K562 (cell line): ENCODE measurements around the gene TMEM139. TPM values are rescaled to one million over a fixed set of nuclear protein-coding genes. Genes with fewer than 3 reads are reported as not detected.
A peak's percentile ranks its signal among the peaks of the same experiment; 100 is the strongest.

Source experiments
- CCAR2 ChIP-seq: fragments of 200-400 bp; formaldehyde crosslinking; IDR thresholded peaks from 2 replicates; pipeline ENCODE4 v1.6.1; 2017; ENCODE audit warnings: mild to moderate bottlenecking, low read depth, low read length
- CTBP1 ChIP-seq: fragments of 450-650 bp; IDR thresholded peaks from 2 replicates; pipeline ENCODE4 v1.6.1; 2016; ENCODE audit warnings: borderline replicate concordance
- CUX1 ChIP-seq: fragments of 200-800 bp; sonication (Bioruptor generic); IDR thresholded peaks from 2 replicates; pipeline ENCODE4 v1.6.1; 2016; ENCODE audit warnings: missing genetic modification characterization, missing compliant biosample characterization
- DEAF1 ChIP-seq: fragments of 450-650 bp; formaldehyde crosslinking; IDR thresholded peaks from 2 replicates; pipeline ENCODE4 v1.4.0; 2020; ENCODE audit warnings: mild to moderate bottlenecking, moderate library complexity
- NR2C1 ChIP-seq, 2 experiments: fragments of 450-650 bp; IDR thresholded peaks; 2 replicates each; pipeline ENCODE4 v1.6.1; 2017; ENCODE audit warnings: mild to moderate bottlenecking in 2 of 2, antibody characterized with exemption in 1 of 2, inconsistent platforms in 1 of 2, missing compliant biosample characterization in 1 of 2, missing genetic modification characterization in 1 of 2
- OTX1 ChIP-seq: fragments of 450-650 bp; formaldehyde crosslinking; IDR thresholded peaks from 2 replicates; pipeline ENCODE4 v1.4.0; 2022; ENCODE audit warnings: mild to moderate bottlenecking
- TOE1 ChIP-seq, 2 experiments: fragments of 450-650 bp in 1 of 2; sonication (generic) in 1 of 2; formaldehyde crosslinking in 1 of 2; IDR thresholded peaks; 2 replicates each; pipeline versions ENCODE4 v1.7.1 to v1.8.0; 2016 to 2022; ENCODE audit warnings: borderline replicate concordance in 2 of 2, mild to moderate bottlenecking in 2 of 2, antibody characterized with exemption in 1 of 2, inconsistent platforms in 1 of 2, low read depth in 1 of 2, missing genetic modification reagents in 1 of 2, moderate library complexity in 1 of 2
- TRIM24 ChIP-seq, 2 experiments: fragments of 450-650 bp; IDR thresholded peaks; 2 replicates each; pipeline ENCODE4 v1.6.1; 2016
- ZNF12 ChIP-seq: sonication (generic); formaldehyde crosslinking; IDR thresholded peaks from 2 replicates; pipeline ENCODE4 v1.4.0; 2020; ENCODE audit warnings: mild to moderate bottlenecking, missing genetic modification reagents
- polyA plus RNA-seq, 8 experiments: library from polyadenylated mRNA; depleted of rRNA in 4 of 8; stranded (reverse) in 5 of 8; unstranded in 3 of 8; fragments of >200 nt; fragmentation: Nextera tagmentation in 2 of 8; fragmentation: Illumina TruSeq in 1 of 8; extraction: Ambion mirVana in 2 of 8; extraction: Trizol in 1 of 8; gene quantifications; 2 replicates each; pipeline versions ENCODE4 v1.2.1 to v1.2.3, GENCODE V29; 2011 to 2014; ENCODE audit warnings: inconsistent platforms in 1 of 8, missing spikeins in 1 of 8
- total RNA-seq, 7 experiments: library from RNA; depleted of rRNA in 6 of 7; stranded (reverse); fragments of >200 nt in 6 of 7; fragmentation: Illumina TruSeq in 2 of 7; extraction: Trizol in 2 of 7; gene quantifications; 2 replicates each; pipeline versions ENCODE4 v1.2.1 to v1.2.3, GENCODE V29; 2011 to 2021; ENCODE audit warnings: low replicate concordance in 1 of 7
- TF ChIP-seq, protein P1 (sequence below): fragments of 250-450 bp; sonication (Bioruptor Pico); IDR thresholded peaks from 2 replicates; pipeline ENCODE4 v1.8.0; 2021; ENCODE audit warnings: moderate library complexity, mild to moderate bottlenecking, inconsistent platforms
- TF ChIP-seq, protein P2 (sequence below): sonication (generic); formaldehyde crosslinking; IDR thresholded peaks from 2 replicates; pipeline ENCODE4 v1.8.1; 2023; ENCODE audit warnings: missing genetic modification reagents, mild to moderate bottlenecking, borderline replicate concordance

TMEM139 gene
- total and polyA plus RNA-seq, 9 of the 15 experiments (the other 6 are each of a cell fraction or from before 2014, with no cell fraction given): 0.27 to 1.8 (median 0.79) TPM

DNA sequence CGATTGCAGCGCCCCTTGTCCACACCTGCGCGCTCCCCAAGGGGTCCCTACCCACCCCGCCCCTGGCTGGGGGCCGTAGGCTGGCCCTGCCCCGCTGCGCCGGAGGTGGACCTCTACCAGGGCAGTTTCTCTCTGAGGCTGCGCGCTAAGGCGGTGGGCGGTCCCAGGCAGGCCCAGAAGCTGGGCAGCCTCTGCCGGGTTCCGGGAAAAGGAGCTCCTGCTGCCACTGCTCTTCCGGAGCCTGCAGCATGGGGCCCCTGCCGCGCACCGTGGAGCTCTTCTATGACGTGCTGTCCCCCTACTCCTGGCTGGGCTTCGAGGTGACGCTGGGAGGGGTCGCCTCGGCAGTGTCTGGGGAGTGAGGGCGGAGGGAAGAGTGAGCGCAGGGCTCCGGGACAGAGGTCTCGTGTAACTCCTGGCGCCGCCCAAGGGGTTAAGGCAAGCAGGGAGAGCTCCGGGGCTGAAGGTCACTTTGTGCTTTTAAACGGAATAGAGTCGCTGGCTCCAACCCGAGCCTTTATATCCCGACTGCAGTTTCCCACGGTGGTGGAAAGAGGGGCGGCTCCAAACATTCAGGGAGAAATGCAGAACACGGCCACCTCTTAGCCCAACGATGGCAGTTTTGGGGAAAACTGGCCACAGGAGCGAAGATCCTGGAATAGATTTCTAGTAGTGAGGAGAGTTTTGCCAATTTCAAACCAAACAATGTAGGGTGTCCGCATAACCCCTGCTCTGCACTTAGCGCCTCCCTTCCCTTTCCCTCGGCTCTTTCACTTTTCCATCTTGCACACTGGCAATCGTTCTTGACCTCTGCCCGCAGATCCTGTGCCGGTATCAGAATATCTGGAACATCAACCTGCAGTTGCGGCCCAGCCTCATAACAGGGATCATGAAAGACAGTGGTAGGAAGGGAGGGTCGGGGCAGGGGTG lies 21.2 kb upstream of the TMEM139 start, which contains the start of gene GSTK1 (continued):
- TF ChIP-seq TOE1 (IDR thresholded peaks at IDR 0.05; ENCODE audit: borderline replicate concordance) (peak; percentile 73), TOE1 (CRISPR knock-in tag; IDR thresholded peaks at IDR 0.05; ENCODE audit: borderline replicate concordance, low read depth) (no peak), OTX1 (peak; percentile 69; the same call in 1 of the 2 replicates), CUX1 (CRISPR knock-in tag) (no peak), DEAF1 (CRISPR knock-in tag) (no peak), NR2C1 (IDR thresholded peaks at IDR 0.05) (no peak; the same call in 1 of the 2 replicates), NR2C1 (tag; IDR thresholded peaks at IDR 0.05) (peak; percentile 53), CTBP1 (peak; percentile 68), CCAR2 (no peak), TRIM24 (IDR thresholded peaks at IDR 0.05) (peak in 1 of 2 experiments; percentile 28; a peak in 1 of 4 replicates), ZNF12 (CRISPR knock-in tag) (peak; percentile 60; the same call in 1 of the 2 replicates)
- TF ChIP-seq, protein P1, sequence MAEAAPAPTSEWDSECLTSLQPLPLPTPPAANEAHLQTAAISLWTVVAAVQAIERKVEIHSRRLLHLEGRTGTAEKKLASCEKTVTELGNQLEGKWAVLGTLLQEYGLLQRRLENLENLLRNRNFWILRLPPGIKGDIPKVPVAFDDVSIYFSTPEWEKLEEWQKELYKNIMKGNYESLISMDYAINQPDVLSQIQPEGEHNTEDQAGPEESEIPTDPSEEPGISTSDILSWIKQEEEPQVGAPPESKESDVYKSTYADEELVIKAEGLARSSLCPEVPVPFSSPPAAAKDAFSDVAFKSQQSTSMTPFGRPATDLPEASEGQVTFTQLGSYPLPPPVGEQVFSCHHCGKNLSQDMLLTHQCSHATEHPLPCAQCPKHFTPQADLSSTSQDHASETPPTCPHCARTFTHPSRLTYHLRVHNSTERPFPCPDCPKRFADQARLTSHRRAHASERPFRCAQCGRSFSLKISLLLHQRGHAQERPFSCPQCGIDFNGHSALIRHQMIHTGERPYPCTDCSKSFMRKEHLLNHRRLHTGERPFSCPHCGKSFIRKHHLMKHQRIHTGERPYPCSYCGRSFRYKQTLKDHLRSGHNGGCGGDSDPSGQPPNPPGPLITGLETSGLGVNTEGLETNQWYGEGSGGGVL (CRISPR knock-in tag): no peak
- TF ChIP-seq, protein P2, sequence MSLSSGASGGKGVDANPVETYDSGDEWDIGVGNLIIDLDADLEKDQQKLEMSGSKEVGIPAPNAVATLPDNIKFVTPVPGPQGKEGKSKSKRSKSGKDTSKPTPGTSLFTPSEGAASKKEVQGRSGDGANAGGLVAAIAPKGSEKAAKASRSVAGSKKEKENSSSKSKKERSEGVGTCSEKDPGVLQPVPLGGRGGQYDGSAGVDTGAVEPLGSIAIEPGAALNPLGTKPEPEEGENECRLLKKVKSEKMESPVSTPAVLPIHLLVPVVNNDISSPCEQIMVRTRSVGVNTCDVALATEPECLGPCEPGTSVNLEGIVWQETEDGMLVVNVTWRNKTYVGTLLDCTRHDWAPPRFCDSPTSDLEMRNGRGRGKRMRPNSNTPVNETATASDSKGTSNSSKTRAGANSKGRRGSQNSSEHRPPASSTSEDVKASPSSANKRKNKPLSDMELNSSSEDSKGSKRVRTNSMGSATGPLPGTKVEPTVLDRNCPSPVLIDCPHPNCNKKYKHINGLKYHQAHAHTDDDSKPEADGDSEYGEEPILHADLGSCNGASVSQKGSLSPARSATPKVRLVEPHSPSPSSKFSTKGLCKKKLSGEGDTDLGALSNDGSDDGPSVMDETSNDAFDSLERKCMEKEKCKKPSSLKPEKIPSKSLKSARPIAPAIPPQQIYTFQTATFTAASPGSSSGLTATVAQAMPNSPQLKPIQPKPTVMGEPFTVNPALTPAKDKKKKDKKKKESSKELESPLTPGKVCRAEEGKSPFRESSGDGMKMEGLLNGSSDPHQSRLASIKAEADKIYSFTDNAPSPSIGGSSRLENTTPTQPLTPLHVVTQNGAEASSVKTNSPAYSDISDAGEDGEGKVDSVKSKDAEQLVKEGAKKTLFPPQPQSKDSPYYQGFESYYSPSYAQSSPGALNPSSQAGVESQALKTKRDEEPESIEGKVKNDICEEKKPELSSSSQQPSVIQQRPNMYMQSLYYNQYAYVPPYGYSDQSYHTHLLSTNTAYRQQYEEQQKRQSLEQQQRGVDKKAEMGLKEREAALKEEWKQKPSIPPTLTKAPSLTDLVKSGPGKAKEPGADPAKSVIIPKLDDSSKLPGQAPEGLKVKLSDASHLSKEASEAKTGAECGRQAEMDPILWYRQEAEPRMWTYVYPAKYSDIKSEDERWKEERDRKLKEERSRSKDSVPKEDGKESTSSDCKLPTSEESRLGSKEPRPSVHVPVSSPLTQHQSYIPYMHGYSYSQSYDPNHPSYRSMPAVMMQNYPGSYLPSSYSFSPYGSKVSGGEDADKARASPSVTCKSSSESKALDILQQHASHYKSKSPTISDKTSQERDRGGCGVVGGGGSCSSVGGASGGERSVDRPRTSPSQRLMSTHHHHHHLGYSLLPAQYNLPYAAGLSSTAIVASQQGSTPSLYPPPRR (CRISPR knock-in tag): no peak
